HCT116 (cell line): ENCODE data around the gene C16orf78. TPM values are rescaled to one million over a fixed set of nuclear protein-coding genes. Genes with fewer than 3 reads are reported as not detected.

Experiments used
- ATAC-seq: fragments of 200-7000 bp; cut with Tn5 transposase; 2 replicates; pipeline ENCODE4 v1.9.1; 2020; ENCODE audit warnings: mild to moderate bottlenecking, moderate library complexity
- BruUV-seq: library from RNA; stranded (reverse); fragments of 400-500 nt; replicated peaks from 2 replicates; lab custom pipeline; 2021; lab: Mats Ljungman, UMichigan
- CTCF ChIA-PET: fragments of 300-600 bp; sonication (Branson Sonifier 250); formaldehyde crosslinking; loops from one replicate; lab custom pipeline; 2021; ENCODE audit warnings: antibody characterized with exemption; lab: Charles Lee
- POLR2A ChIA-PET: fragments of 300-600, 350-600 bp; sonication (Branson Sonifier 250); formaldehyde crosslinking; loops from one replicate; lab custom pipeline; 2021; ENCODE audit warnings: antibody characterized with exemption; lab: Charles Lee
- RAD21 ChIA-PET, 2 experiments: fragments of 300-600 bp; sonication (Branson Sonifier 250); formaldehyde crosslinking; loops; one replicate each; lab custom pipeline; 2023; ENCODE audit warnings: low total read pairs in 2 of 2; ENCODE audit not compliant: uncharacterized antibody in 2 of 2, unreplicated experiment in 2 of 2, low non-redundant PET in 1 of 2; lab: Charles Lee
- DNase-seq: peaks from one replicate; pipeline ENCODE4 v3.0.0-alpha.2; 2010; ENCODE audit warnings: low read depth, low spot score
- H2AFZ ChIP-seq: fragments of 200-600 bp; shearing (Covaris generic), sonication (generic); 2 replicates; pipeline ENCODE4 v1.6.1; 2017; ENCODE audit warnings: low read depth, mixed run types, mixed read lengths, antibody characterized with exemption, low read length; ENCODE audit not compliant: poor library complexity, severe bottlenecking
- H3K27ac ChIP-seq: 2 replicates; pipeline ENCODE4 v1.5.1; 2012; ENCODE audit warnings: low read depth, low read length
- H3K27me3 ChIP-seq: fragments of 200-600 bp; sonication (generic); 2 replicates; pipeline ENCODE4 v1.6.1; 2016; ENCODE audit warnings: mixed run types, low read length, mixed read lengths; ENCODE audit not compliant: insufficient read depth
- H3K36me3 ChIP-seq, 2 experiments: fragments of 200-500 bp in 1 of 2; fragments of 200-600 bp in 1 of 2; sonication (Bioruptor generic) in 1 of 2; sonication (generic) in 1 of 2; 2 replicates each; pipeline versions ENCODE4 v1.5.1 to v1.6.1; 2014 to 2016; ENCODE audit warnings: low read length in 2 of 2, inconsistent platforms in 1 of 2, mixed read lengths in 1 of 2, mixed run types in 1 of 2; ENCODE audit not compliant: insufficient read depth in 2 of 2, control insufficient read depth in 1 of 2
- H3K4me1 ChIP-seq, 2 experiments: fragments of 200-600 bp in 1 of 2; sonication (generic) in 1 of 2; 2 replicates each; pipeline versions ENCODE4 v1.5.1 to v1.6.1; 2012 to 2017; ENCODE audit warnings: low read length in 2 of 2, inconsistent platforms in 1 of 2, mild to moderate bottlenecking in 1 of 2, mixed read lengths in 1 of 2, mixed run types in 1 of 2, moderate library complexity in 1 of 2; ENCODE audit not compliant: insufficient read depth in 2 of 2, control insufficient read depth in 1 of 2
- H3K4me2 ChIP-seq: fragments of 200-600 bp; sonication (generic); 2 replicates; pipeline ENCODE4 v1.6.1; 2017; ENCODE audit warnings: mixed run types, low read length, mixed read lengths
- H3K4me3 ChIP-seq, 2 experiments: fragments of 200-600 bp in 1 of 2; sonication (generic) in 1 of 2; replicated peaks in 1 of 2; 2 replicates each; pipeline ENCODE4 v1.5.1; 2011 to 2016; ENCODE audit warnings: low read length in 2 of 2, control low read depth in 1 of 2, low read depth in 1 of 2, mild to moderate bottlenecking in 1 of 2, mixed read lengths in 1 of 2, mixed run types in 1 of 2
- H3K79me2 ChIP-seq: fragments of 200-600 bp; sonication (generic); 2 replicates; pipeline ENCODE4 v1.6.1; 2017; ENCODE audit warnings: mild to moderate bottlenecking, mixed run types, low read length, moderate library complexity, mixed read lengths; ENCODE audit not compliant: insufficient read depth
- H3K9ac ChIP-seq: fragments of 200-600 bp; sonication (generic); 2 replicates; pipeline ENCODE4 v1.6.1; 2016; ENCODE audit warnings: low read length, mixed read lengths
- H3K9me2 ChIP-seq: fragments of 200-600 bp; sonication (generic), shearing (Covaris generic); 2 replicates; pipeline ENCODE4 v1.6.1; 2017; ENCODE audit warnings: mixed run types, mild to moderate bottlenecking, moderate library complexity; ENCODE audit not compliant: insufficient read depth
- H3K9me3 ChIP-seq, 2 experiments: fragments of 200-500 bp in 1 of 2; fragments of 200-600 bp in 1 of 2; sonication (Bioruptor generic) in 1 of 2; sonication (generic) in 1 of 2; 2 replicates each; pipeline ENCODE4 v1.6.1; 2014 to 2017; ENCODE audit warnings: low read length in 2 of 2, mixed read lengths in 2 of 2, inconsistent platforms in 1 of 2, low read depth in 1 of 2, mild to moderate bottlenecking in 1 of 2, mixed run types in 1 of 2, moderate library complexity in 1 of 2; ENCODE audit not compliant: control insufficient read depth in 1 of 2, insufficient read depth in 1 of 2
- H4K20me1 ChIP-seq: fragments of 200-600 bp; sonication (generic), shearing (Covaris generic); 2 replicates; pipeline ENCODE4 v1.6.1; 2017; ENCODE audit warnings: mixed run types, mild to moderate bottlenecking, moderate library complexity; ENCODE audit not compliant: insufficient read depth
- ATF3 ChIP-seq: IDR thresholded peaks from 2 replicates; pipeline ENCODE4 v1.6.1; 2012
- CBX3 ChIP-seq: IDR thresholded peaks from 2 replicates; pipeline ENCODE4 v1.6.1; 2012; ENCODE audit warnings: low read depth
- CEBPB ChIP-seq: IDR thresholded peaks from 2 replicates; pipeline ENCODE4 v1.6.1; 2012; ENCODE audit warnings: low read depth
- CTCF ChIP-seq, 3 experiments: fragments of 200-600 bp in 1 of 3; sonication (generic) in 1 of 3; IDR thresholded peaks in 2 of 3; conservative IDR thresholded peaks in 1 of 3; 2 replicates each; pipeline ENCODE4 v1.5.1; 2012 to 2017; ENCODE audit warnings: low read depth in 2 of 3, low read length in 2 of 3, antibody characterized with exemption in 1 of 3, borderline replicate concordance in 1 of 3, control low read depth in 1 of 3, mild to moderate bottlenecking in 1 of 3, mixed read lengths in 1 of 3, mixed run types in 1 of 3, moderate library complexity in 1 of 3; ENCODE audit not compliant: insufficient read depth in 1 of 3
- EGR1 ChIP-seq: IDR thresholded peaks from 2 replicates; pipeline ENCODE4 v1.6.1; 2012; ENCODE audit warnings: low read depth
- ELF1 ChIP-seq: IDR thresholded peaks from 2 replicates; pipeline ENCODE4 v1.6.1; 2012; ENCODE audit warnings: low read depth, borderline replicate concordance
- EZH2 ChIP-seq: fragments of 200-600 bp; sonication (generic); IDR thresholded peaks from 2 replicates; pipeline ENCODE4 v1.6.1; 2017; ENCODE audit warnings: antibody characterized with exemption, mixed run types
- FOSL1 ChIP-seq: IDR thresholded peaks from 2 replicates; pipeline ENCODE4 v1.6.1; 2012; ENCODE audit warnings: low read depth
- JUND ChIP-seq: IDR thresholded peaks from 2 replicates; pipeline ENCODE4 v1.6.1; 2012
- POLR2A ChIP-seq: IDR thresholded peaks from 2 replicates; pipeline ENCODE4 v1.7.0; 2011; ENCODE audit warnings: borderline replicate concordance; ENCODE audit not compliant: insufficient read depth, insufficient read length; ENCODE audit errors: extremely low read depth
- REST ChIP-seq: IDR thresholded peaks from 2 replicates; pipeline ENCODE4 v1.6.1; 2012; ENCODE audit warnings: low read depth
- SIN3A ChIP-seq: IDR thresholded peaks from 2 replicates; pipeline ENCODE4 v1.6.1; 2012; ENCODE audit warnings: low read depth
- SRF ChIP-seq: IDR thresholded peaks from 2 replicates; pipeline ENCODE4 v1.6.1; 2012; ENCODE audit warnings: low read depth
- TCF7L2 ChIP-seq: IDR thresholded peaks from 2 replicates; pipeline ENCODE4 v1.7.0; 2011; ENCODE audit warnings: borderline replicate concordance, inconsistent platforms; ENCODE audit not compliant: insufficient read depth, insufficient read length; ENCODE audit errors: extremely low read depth
- YY1 ChIP-seq: IDR thresholded peaks from 2 replicates; pipeline ENCODE4 v1.6.1; 2011; ENCODE audit warnings: low read length, low read depth, moderate library complexity, mild to moderate bottlenecking; ENCODE audit not compliant: insufficient replicate concordance; ENCODE audit errors: extremely low read depth
- ZBTB33 ChIP-seq: IDR thresholded peaks from 2 replicates; pipeline ENCODE4 v1.6.1; 2011; ENCODE audit warnings: mild to moderate bottlenecking, low read length, moderate library complexity; ENCODE audit not compliant: insufficient replicate concordance; ENCODE audit errors: extremely low read depth
- ZFX ChIP-seq: fragments of 450-650 bp; IDR thresholded peaks from 2 replicates; pipeline ENCODE4 v1.6.1; 2017
- ZNF274 ChIP-seq: fragments of 200-500 bp; sonication (Bioruptor generic); IDR thresholded peaks from 2 replicates; pipeline ENCODE4 v1.6.1; 2014; ENCODE audit warnings: mild to moderate bottlenecking, low read depth, low read length, inconsistent platforms
- intact Hi-C: fragments of 100-400 bp; cut with micrococcal nuclease; formaldehyde crosslinking; loops from 2 replicates; pipeline ENCODE4 v1.10.0; 2022
- total RNA-seq: library from RNA; stranded (reverse); gene quantifications from one replicate; pipeline ENCODE4 v1.2.1, GENCODE V29; 2021; ENCODE audit not compliant: unreplicated experiment

C16orf78 gene
- total RNA-seq, 1 experiment from 2014 or later, result not detected

- no peak overlapping the region for H3K4me3 ChIP-seq
- no peak overlapping the region for H2AFZ ChIP-seq
- H4K20me1 ChIP-seq, result no peaks in the 10 kb centered on the region
- no peak overlapping the region for H3K27ac ChIP-seq
- TF ChIP-seq CBX3 (no peak), TCF7L2 (no peak), CTCF (IDR thresholded peaks at IDR 0.05 in 2 of 3, conservative IDR thresholded peaks at IDR 0.05 in 1 of 3; ENCODE audit: borderline replicate concordance in 1 of 3, insufficient read depth in 1 of 3, low read depth in 2 of 3, low read length in 2 of 3) (no peak), SRF (no peak), ZFX (no peak), EGR1 (no peak), ZNF274 (no peak), JUND (no peak), FOSL1 (no peak), SIN3A (no peak), ZBTB33 (no peak), EZH2 (no peak), YY1 (no peak), CEBPB (no peak), POLR2A (no peak), REST (no peak), ATF3 (no peak), ELF1 (no peak)
- H3K9me3 ChIP-seq, result no peaks in the 10 kb centered on the region
- no TSS peak for BruUV-seq
- peaks cover 11% of the 10 kb centered on the region for H3K27me3 ChIP-seq
- ChIA-PET RAD21 (no interaction called here), POLR2A (no interaction called here), CTCF (no interaction called here)
- no peaks in the 10 kb centered on the region for H3K79me2 ChIP-seq
- no peak overlapping the region for H3K4me2 ChIP-seq
- no peaks in the 10 kb centered on the region for H3K9me2 ChIP-seq
- H3K36me3 ChIP-seq, result no peaks in the 10 kb centered on the region
- no peaks in the 10 kb centered on the region for H3K4me1 ChIP-seq
- ATAC-seq (no peak), DNase-seq (no peak)
- no peak overlapping the region for H3K9ac ChIP-seq
- intact Hi-C loops, result no loop called here
Measured at GRCh38 chr16:49346459-49346858, 27.1 kb upstream of the C16orf78 start.
